IPS-15b (cell line): ENCODE measurements around the gene LCT.

Experiments
- H3K27me3 ChIP-seq: one replicate; pipeline ENCODE4 v1.6.1; 2013; ENCODE audit warnings: low read length; ENCODE audit not compliant: control insufficient read depth, insufficient read depth
- H3K36me3 ChIP-seq: one replicate; pipeline ENCODE4 v1.6.1; 2013; ENCODE audit warnings: low read length; ENCODE audit not compliant: control insufficient read depth, insufficient read depth
- H3K4me1 ChIP-seq: one replicate; pipeline ENCODE4 v1.6.1; 2013; ENCODE audit warnings: mild to moderate bottlenecking, low read length; ENCODE audit not compliant: control insufficient read depth, insufficient read depth
- H3K4me3 ChIP-seq: one replicate; pipeline ENCODE4 v1.5.1; 2013; ENCODE audit warnings: low read depth, low read length
- H3K9ac ChIP-seq: one replicate; pipeline ENCODE4 v1.6.1; 2013; ENCODE audit warnings: low read depth, mild to moderate bottlenecking, low read length
- H3K9me3 ChIP-seq: one replicate; pipeline ENCODE4 v1.6.1; 2013; ENCODE audit warnings: mild to moderate bottlenecking, low read length; ENCODE audit not compliant: control insufficient read depth, insufficient read depth

LCT gene

GRCh38 chr2:135762530-135762929 lies 74.5 kb downstream of the LCT start:
- Histone ChIP-seq H3K4me3 (no peak overlapping the region), H3K9ac (no peak overlapping the region), H3K4me1 (no peaks in the 10 kb centered on the region), H3K9me3 (no peaks in the 10 kb centered on the region), H3K36me3 (peaks cover 26% of the 10 kb centered on the region), H3K27me3 (no peaks in the 10 kb centered on the region)

GRCh38 chr2:135762022-135762421 lies 75.0 kb downstream of the LCT start:
- Histone ChIP-seq H3K27me3 (no peaks in the 10 kb centered on the region), H3K36me3 (peaks cover 26% of the 10 kb centered on the region), H3K9me3 (no peaks in the 10 kb centered on the region), H3K9ac (no peak overlapping the region), H3K4me3 (no peak overlapping the region), H3K4me1 (no peaks in the 10 kb centered on the region)

- H3K4me1 ChIP-seq: no peaks in the 10 kb centered on the region
- peaks cover 29% of the 10 kb centered on the region for H3K36me3 ChIP-seq
- H3K27me3 ChIP-seq: no peaks in the 10 kb centered on the region
- no peak overlapping the region for H3K4me3 ChIP-seq
- no peak overlapping the region for H3K9ac ChIP-seq
- H3K9me3 ChIP-seq: no peaks in the 10 kb centered on the region
Measured at GRCh38 chr2:135756692-135757091, 80.3 kb downstream of the LCT start.

GRCh38 chr2:135755573-135755972 lies 81.4 kb downstream of the LCT start:
- H3K9me3 ChIP-seq: no peaks in the 10 kb centered on the region
- H3K4me1 ChIP-seq: no peaks in the 10 kb centered on the region
- no peak overlapping the region for H3K4me3 ChIP-seq
- no peaks in the 10 kb centered on the region for H3K27me3 ChIP-seq
- H3K36me3 ChIP-seq: peaks cover 24% of the 10 kb centered on the region
- no peak overlapping the region for H3K9ac ChIP-seq

GRCh38 chr2:135745545-135745944 lies 91.4 kb downstream of the LCT start:
- Histone ChIP-seq H3K9me3 (no peaks in the 10 kb centered on the region), H3K36me3 (peaks cover 2% of the 10 kb centered on the region), H3K4me1 (no peaks in the 10 kb centered on the region), H3K4me3 (no peak overlapping the region), H3K9ac (no peak overlapping the region), H3K27me3 (no peaks in the 10 kb centered on the region)

GRCh38 chr2:135744760-135745314 lies 92.1 kb downstream of the LCT start:
- H3K9ac ChIP-seq: no peak overlapping the region
- peaks cover 2% of the 10 kb centered on the region for H3K36me3 ChIP-seq
- H3K4me1 ChIP-seq: no peaks in the 10 kb centered on the region
- H3K4me3 ChIP-seq: no peak overlapping the region
- H3K27me3 ChIP-seq: no peaks in the 10 kb centered on the region
- H3K9me3 ChIP-seq: no peaks in the 10 kb centered on the region

GRCh38 chr2:135743860-135744259 lies 93.1 kb downstream of the LCT start:
- no peaks in the 10 kb centered on the region for H3K4me1 ChIP-seq
- H3K9ac ChIP-seq: no peak overlapping the region
- H3K36me3 ChIP-seq: peaks cover 2% of the 10 kb centered on the region
- H3K27me3 ChIP-seq: no peaks in the 10 kb centered on the region
- no peaks in the 10 kb centered on the region for H3K9me3 ChIP-seq
- no peak overlapping the region for H3K4me3 ChIP-seq

GRCh38 chr2:135742325-135742757 lies 94.6 kb downstream of the LCT start:
- Histone ChIP-seq H3K27me3 (no peaks in the 10 kb centered on the region), H3K9me3 (no peaks in the 10 kb centered on the region), H3K9ac (peak overlapping the region; percentile 96), H3K4me1 (no peaks in the 10 kb centered on the region), H3K4me3 (peak overlapping the region; percentile 83), H3K36me3 (peaks cover 1% of the 10 kb centered on the region)

GRCh38 chr2:135741395-135742324 lies 95.3 kb downstream of the LCT start, which contains the start of gene UBXN4:
UBXN4 (plus strand) TSS chr2:135741855; CDS start chr2:135741930, 75 bp downstream.
- Histone ChIP-seq H3K4me3 (peak within 1 kb of the TSS; percentile 83), H3K36me3 (no peaks in the 10 kb centered on the region), H3K9me3 (no peaks in the 10 kb centered on the region), H3K9ac (peak within 1 kb of the TSS; percentile 96), H3K4me1 (no peaks in the 10 kb centered on the region), H3K27me3 (no peaks in the 10 kb centered on the region)

- Histone ChIP-seq H3K27me3 (no peaks in the 10 kb centered on the region), H3K4me3 (no peak overlapping the region), H3K36me3 (no peaks in the 10 kb centered on the region), H3K9me3 (no peaks in the 10 kb centered on the region), H3K4me1 (no peaks in the 10 kb centered on the region), H3K9ac (no peak overlapping the region)
Measured at GRCh38 chr2:135741043-135741394, 96.0 kb downstream of the LCT start.

- H3K27me3 ChIP-seq: no peaks in the 10 kb centered on the region
- H3K36me3 ChIP-seq: no peaks in the 10 kb centered on the region
- no peaks in the 10 kb centered on the region for H3K9me3 ChIP-seq
- H3K4me1 ChIP-seq: no peaks in the 10 kb centered on the region
- no peak overlapping the region for H3K9ac ChIP-seq
- H3K4me3 ChIP-seq: no peak overlapping the region
Measured at GRCh38 chr2:135740206-135740605, 96.8 kb downstream of the LCT start.
